GM21619 (cell line): ENCODE measurements around the gene CCL5.

Source experiments
- ATAC-seq: cut with Tn5 transposase; IDR thresholded peaks from one replicate; pipeline ENCODE4 v1.9.1; 2021; ENCODE audit not compliant: unreplicated experiment

The CCL5 gene

DNA sequence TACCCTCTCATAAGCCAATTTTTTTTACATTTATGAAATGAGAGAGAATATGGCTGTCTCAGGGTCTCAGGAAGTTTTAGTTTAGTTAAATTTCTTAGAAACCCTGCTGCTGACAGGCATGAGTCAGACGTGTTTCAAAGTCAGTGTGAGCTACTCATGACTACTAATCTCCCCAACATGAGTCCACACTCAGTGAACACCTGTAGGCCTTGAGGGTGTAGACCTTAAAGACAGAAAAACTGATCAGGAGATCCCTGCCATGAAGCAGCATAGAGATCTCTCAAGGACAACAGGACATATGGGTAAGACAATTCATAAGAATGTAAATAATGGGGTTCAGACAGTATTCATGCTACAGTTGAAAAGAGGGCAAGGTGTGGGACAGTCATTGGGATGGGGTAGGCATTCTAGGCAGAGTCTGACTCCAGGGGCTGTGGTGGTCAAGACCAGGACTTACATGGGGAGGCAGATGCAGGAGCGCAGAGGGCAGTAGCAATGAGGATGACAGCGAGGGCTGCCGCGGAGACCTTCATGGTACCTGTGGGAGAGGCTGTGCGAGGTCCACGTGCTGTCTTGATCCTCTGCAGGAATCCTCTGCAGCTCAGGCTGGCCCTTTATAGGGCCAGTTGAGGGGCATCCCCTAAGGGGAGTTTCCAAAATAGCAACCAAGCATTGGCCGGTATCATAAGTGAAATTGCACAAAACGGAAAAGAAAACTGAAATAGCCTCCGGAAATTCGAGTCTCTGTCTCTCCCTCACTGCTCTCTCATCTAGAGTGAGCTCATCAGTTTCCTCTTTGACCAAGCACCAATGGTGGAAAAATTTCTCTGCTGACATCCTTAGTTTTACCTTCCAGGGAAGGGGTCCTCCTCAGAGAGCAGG, at the start of gene CCL5:
TSS of gene CCL5 (minus strand) at position 588 of the 882 bp plus-strand sequence.
- peak; percentile 91 for ATAC-seq

DNA sequence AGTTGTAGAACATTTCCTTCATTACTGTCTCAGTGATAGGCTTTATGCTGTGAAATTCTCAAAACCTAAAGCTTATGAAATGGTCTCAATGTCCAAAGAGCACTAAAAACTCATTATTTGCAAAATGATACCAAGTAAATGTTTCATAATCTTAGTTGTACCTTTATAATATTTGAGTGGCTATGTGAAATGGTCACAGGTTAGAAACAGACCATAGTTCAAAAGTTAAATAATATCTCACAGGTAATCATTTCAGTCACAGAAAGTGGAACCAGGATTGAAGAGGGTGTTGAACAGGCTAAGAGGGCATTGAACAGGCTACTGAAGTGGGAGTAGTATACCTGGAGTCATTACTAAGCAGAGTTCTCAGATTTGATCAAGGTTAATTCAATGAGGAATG, 47.6 kb upstream of the CCL5 start:
- ATAC-seq: no peak

DNA sequence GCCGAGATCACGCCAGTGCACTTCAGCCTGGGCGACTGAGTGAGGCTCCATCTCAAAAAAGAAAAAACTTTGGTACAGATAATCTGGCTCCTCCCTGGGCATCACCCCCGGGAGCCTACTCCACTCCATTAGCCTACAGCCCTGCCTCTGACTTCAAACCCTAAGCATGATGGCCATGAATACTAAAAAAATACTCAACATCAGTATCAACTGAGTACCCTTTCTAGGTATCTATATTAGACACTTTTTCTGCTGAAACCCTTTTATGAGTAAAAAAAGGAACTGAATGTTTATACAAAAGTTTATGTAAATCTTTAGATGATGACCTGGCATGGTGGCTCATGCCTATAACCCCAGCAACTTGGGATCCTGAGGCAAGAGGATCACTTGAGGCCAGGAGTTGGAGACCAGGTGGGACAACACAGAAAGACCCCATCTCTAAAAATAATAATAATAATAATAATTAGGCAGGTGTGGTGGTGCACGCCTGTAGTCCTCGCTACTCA, 43.5 kb upstream of the CCL5 start:
- ATAC-seq: no peak

DNA sequence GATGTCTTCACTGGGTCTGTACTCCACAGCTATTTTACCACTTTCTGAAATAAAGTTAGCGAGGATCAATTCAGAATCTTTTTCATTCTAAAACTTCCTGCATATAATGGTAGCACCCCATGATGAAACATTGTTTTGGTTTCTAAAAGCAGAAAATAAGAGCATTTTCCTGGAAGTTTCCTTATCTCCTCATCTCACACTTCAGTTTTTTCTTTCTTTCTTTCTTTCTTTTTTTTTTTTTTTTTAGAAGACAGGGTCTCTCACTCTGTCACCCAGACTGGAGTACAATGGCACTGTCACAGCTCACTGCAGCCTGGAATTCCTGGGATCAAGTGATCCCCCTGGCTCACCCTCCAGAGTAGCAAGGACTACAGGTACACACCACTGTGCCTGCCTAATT, 40.1 kb upstream of the CCL5 start:
- no peak for ATAC-seq

DNA sequence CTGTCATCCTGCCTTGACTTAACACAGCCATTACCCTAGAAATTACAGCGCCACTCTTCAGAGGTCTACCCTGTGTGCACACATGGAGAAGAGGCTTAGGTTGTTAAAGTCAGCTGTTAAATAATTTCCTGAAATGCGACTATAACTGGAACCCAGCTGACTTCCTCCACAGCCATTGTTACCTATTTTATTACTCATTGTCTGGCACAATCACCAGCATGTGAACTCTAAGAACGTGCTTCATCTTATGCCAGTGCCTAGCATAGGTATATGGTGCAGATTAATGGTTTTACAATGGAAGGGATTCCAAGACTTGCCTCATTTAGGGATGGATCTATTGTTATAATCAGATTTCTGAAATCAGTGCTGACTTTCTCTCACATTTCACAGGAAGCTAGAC, 38.5 kb upstream of the CCL5 start:
- no peak for ATAC-seq

DNA sequence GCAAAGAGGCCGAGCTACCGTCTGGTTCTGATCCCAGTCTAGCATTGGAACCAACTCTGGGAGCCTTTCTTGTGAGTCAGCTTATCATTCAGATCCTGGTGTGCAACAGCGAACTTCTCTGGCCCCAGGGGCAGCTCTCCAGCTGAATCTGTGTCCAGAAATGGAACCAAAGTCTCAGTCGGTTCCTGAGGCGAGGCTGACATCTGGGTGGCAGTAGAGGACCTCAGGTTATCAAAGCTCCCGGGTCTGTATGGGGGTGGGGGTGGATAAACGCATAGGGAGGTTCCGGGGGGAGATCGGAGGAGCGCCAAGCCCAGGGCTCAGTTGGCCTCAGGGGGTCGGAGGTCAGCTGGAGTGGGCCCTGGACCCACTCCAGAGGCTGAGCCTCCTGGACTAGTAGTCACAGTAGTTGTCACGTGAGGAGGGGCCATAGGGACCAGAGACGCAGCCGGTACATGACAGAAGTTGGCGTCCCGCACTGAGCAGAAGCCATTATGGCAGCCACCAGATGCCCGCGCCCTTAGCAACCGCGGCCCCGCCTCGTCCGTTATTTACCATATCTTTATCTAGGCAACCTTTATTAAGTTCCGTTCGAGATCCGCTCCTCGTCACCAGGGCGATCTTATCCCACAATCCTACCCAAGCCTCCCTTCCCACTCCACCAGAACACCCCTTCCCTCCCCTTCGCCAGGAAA, 37.5 kb upstream of the CCL5 start:
- ATAC-seq: no peak

DNA sequence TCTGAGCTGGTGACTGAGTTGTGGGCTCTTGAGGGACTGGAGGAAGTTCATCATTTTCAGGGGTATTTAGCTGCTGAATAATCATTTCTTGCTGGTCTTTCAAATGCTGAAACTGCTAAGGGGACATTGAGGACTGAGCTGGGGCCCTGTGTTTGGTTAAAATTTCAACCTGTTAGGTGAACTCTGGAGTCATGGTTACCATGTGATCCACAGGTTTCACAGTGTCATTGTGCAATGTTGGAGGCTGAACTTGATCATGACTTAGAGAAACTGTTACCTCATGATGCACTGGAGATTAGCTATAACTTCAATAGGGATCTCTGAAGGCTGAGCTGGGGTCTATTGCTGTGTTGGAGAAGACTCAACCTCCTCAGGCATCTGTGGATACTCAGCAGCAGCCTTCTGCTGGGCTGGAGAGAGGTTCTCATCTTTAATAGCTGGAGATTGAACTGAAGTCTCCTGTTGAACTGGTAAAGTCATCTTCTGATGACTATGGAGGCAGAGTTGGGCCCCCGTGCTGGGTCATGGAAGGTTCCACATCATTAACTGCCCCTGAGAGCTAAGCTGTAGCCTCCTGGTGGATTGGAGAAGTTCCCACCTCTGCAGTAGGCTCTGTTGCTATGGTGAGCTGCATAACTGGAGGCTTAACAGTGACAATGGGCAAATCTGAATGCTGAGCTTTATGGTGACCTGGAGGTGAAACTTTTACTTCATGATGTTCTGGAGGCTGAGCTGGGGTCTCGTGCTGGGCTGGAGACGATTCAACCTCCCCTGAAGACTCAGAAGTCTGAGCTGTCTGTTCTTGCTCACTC, 35.2 kb upstream of the CCL5 start:
- no peak for ATAC-seq

DNA sequence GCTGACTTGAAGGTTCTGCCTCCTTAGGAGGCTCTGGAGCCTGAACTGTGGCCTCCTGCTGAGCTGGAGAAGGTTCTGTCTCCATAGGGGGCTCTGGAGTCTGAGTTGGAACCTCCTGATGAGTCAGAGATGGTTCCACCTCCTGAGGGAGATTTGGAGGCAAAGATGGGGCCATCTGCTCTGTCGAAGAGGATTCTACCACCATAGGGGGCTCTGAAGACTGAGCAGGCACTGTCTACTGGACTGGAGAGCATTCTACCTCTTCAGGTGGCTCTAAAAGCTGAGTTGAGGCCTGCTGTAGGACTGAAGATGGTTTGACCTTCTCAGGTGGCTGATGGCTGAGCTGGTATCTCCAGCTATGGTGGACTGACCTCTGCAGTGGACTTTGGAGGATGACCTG, 34.2 kb upstream of the CCL5 start:
- no peak for ATAC-seq

DNA sequence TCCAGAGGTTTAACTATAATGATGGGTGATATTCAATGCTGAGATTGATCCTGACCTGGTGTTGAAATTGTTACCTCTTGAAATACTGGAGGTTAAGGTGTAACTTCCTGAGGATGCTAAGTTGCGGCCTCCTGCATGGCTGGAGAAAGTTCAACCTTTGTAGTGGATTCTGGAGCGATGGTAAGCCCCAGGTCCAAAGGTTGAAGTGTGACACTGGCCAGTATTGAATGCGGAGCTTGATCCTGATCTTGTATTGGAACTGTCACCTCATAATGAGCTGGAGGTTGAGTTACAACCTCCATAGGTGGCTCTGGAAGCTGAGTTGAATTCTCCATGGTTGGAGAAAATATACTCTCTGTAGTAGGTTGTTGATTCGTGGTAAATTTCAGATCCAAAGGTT, 33.4 kb upstream of the CCL5 start:
- no peak for ATAC-seq

DNA sequence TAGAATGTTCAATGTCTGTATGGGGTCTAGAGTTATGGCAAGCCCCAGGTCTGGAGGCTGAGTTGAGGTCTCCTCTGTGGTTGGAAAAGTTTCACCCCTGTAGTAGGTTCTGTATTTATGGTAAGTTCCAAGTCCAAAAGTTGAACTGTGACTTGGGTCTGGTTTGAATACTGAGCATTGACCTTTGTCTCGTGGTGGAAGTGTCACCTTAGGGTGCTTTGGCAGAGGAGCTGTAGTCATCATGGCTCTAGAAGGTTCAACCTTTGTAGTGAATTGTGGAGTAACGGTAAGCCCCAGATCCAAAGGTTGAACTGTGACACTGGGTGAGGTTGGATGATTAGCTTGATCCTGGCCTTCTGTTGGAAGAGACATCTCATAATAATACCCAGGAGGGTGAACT, 32.8 kb upstream of the CCL5 start:
- no peak for ATAC-seq

DNA sequence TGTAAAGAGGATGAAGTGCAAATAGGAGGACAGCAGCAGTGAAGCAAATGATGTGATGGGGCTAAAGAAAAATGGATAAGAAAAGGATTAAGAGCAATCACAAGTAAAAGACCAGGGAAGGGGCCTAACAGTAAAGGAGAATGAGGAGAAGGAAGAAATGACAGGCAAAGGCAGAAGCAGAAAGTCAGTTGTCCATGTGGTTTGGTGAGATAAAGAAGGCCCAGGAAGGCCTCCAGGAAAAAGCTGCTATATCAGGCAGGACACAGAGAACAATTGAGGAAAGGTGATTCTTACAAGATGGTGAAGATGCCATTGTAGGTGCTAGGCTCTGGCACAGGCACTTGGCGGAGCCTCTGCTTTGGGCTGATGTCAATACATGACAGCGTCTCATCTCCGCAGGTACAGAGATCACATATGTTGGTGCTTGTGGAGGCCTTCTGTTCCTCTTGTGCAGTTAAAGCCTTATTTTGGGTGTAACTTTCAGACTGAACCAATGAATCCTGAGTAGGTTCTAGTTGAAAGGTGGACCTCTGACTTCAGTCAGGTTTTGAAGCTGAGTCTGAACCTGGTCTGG, 32.3 kb upstream of the CCL5 start:
- no peak for ATAC-seq

DNA sequence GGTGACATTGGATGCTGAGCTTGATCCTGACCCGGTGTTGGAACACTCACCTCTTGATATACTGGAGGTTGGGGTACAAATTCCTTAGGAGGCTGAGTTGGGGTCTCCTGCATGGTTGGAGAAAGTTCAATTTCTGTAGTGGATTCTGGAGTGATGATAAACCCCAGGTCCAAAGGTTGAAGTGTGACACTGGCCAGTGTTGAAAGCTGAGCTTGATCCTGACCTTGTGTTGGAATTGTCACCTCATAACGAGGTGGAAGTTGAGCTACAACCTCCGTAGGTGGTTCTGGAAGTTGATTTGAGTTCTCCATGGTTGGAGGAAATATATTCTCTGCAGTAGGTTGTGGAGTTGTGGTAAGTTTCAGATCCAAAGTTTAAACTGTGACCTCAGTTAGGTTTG, 29.2 kb upstream of the CCL5 start:
- ATAC-seq: no peak

DNA sequence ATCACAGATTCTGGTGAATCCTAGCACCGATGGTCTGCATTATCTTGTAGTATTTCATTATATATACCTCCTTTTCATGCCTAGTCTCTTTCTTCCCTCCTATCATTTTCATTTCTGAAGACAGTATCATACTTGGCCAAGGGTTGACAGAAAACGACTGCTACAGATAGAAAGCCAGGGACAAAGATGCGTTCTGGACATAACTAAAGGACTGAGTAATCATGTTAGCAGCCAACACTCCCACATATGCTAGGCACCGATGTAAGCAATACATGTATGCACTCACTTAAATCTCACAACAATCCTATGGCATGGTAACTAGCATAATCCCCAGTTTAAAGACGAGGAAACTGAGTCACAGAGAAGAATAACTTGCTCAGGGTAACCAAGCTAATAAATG, 27.5 kb upstream of the CCL5 start:
- no peak for ATAC-seq

DNA sequence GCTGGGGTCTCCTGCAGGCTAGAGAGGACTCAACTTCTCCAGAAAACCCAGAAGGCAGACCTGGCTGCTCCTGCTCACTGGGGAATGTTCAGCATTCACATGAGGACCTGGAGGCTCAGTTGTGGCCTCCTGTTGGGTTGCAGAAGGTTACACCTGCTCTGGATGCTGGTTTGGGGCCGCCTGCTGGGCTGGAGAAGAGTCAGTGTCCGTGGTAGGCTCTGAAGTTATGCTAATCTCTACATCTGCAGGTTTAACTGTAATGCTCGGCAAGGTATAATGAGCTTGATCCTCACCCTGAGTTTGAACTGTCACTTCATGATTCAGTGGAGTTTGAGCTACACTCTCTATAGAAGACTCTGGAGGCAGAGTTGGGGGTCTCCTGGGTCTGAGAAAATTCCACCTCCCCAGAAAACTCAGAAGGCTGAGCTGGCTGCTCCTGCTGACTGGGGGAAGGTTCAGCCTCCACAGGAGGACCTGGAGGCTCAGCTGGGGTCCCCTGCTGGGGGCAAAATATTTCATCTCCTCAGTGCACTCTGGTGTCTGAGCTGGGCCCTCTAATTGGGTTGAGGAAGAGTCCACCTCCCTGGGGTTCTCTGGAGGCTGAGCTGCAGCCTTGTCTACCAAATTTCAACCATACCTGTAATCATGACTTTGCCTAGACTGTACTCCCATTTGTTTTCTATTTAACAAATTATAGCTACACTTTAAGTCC, 26.9 kb upstream of the CCL5 start:
- no peak for ATAC-seq

DNA sequence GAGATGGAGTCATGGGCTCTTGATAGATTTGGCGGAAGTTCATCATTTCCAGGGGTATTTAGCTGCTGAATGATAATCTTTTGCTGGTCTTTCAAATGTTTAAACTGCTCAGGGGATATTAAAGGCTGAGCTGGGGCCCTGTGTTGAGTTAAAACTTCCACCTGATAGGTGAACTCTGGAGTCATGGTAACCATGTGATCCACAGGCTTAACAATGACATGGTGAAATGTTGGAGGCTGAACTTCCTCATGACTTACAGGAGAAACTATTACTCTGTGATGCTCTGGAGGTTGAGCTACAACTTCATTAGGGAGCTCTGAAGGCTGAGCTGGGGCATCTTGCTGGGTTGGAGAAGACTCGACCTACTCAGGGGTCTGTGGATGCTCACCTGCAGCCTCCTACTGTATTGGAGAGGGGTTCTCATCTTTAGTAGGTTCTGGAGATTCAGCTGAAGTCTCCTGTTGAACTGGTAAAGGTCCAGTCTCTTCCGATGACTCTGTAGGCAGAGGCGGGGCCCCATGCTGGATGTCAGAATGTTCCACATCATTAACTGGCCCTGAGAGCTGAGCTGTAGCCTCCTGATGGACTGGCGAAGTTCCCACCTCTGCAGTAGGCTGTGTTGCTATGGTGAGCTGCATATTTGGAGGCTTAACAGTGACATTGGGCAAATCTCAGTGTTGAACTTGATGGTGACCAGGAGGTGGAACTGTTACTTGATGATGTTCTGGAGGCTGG, 26.2 kb upstream of the CCL5 start:
- ATAC-seq: no peak

DNA sequence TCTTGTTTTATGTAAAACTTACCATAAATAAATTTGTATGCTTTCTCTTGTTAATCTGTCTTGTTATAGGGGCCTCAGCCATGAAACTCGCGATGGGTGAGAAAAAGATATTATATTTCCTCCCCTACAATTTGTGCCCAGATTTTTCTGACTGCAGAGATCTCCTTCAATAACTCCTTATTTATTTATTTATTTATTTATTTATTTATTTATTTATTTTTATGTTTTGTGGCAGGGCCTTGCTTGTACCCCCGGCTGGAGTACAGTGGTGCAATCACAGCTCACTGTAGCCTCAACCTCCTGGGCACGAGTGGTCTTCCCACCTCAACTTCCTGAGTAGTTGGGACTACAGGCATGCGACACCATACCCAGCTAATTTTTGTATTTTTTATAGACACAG, 23.3 kb upstream of the CCL5 start:
- ATAC-seq: no peak

DNA sequence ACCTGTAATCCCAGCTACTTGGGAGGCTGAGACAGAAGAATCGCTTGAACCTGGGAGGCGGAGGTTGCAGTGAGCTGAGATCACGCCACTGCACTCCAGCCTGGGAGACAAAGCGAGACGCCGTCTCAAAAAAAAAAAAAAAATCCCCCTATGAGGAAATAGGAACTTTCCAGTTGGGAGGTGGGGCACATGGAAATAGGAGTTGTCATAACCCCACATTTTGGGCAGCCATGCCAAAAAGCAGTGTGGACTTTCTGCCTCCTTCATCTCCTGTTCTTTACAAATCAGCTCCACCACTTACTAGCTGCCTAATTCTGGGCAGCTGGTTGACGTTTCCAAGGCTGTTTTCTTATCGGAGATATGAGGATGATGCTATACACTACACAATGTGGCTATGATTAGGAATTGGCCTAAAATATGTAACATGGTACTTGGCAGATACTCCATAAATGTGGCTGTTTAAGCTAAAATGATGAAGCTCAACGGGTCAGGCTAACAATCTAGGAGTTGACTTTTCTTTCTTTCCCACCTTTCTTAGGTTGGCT, 21.5 kb upstream of the CCL5 start:
- ATAC-seq: no peak

DNA sequence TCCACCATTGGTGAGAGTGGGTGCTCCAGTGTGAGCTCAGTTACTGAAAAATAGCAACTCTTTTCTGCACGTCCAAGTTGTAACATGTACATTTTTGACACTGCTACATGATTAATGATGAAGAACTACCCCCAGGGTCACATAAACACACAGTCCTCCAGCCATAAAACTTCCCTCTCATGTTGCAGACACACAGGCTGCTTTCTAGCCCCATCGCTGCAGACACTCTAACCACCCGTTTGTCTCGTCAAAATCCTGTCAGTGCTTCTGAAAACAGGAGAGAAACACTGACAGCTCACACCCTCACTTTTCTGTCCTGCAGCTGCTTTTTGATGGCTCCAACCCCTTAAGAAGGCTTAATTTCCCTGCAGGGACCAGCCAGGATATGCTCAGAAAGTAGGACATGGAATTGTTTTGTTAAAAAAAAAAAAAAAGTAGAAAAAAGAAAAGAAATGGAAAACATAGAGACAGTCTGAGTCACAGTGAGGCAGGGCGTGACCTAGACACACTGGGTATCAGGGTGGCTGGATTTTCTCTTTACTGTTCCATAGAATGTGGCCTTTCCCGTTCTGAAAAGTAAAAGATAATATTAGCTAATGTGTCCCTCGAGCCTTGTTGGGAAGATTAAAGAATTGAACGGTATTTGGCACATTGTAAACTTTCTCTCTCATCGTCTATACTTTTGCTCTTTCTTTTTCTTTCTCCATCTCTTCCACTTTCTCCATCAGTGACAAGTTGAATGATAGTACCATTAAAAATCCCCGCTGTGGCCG, 20.7 kb upstream of the CCL5 start:
- no peak for ATAC-seq

DNA sequence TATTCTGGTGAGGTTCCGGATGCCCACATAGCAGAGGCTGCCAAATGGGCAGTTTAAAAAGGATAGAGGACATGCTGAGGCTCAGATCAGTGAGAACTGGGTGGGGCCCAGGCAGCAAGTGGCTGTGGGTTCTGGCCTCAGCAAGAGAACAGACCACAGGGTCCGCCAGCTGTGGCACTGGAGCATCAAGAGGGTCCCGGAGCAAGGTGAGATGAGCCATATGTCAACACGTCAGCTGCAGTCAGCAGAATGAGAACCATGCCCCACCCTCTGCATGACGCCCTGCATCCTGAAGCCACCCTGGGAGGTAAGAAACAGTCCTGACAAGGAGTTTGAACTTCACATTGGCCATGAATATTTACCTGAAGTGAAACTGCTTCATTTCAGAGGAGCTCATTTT, 20.1 kb upstream of the CCL5 start:
- no peak for ATAC-seq
